Pancreas (tissue), 10 donors: ENCODE data around the gene XPOT. TPM values are rescaled to one million over a fixed set of nuclear protein-coding genes. Genes with fewer than 3 reads are reported as not detected.
"Not testable (repeated sequence)": the region's sequence is repeated elsewhere in the genome, so short reads cannot be mapped to it uniquely, and the experiment has no call there.

Experiments used
- ATAC-seq, 4 donors: fragments of 200-7000 bp; cut with Tn5 transposase; one replicate each; pipeline versions ENCODE4 v1.8.0 to v1.9.1; 2020; ENCODE audit warnings: mild to moderate bottlenecking in 4 of 4, moderate library complexity in 4 of 4
- DNase-seq, 6 donors: peaks; one replicate each; pipeline ENCODE4 v3.0.0-alpha.2; 2020
- FAIRE-seq: peaks from 2 replicates; lab custom pipeline; 2012; peaks lifted over from hg19 to GRCh38; lab: Jason Lieb, UNC
- H3K27ac ChIP-seq, 4 donors: fragments of 200-600 bp; sonication (generic); 1 replicate in 3 of 4; 2 replicates in 1 of 4; pipeline versions ENCODE4 v1.5.0 to v1.8.0; 2020
- H3K27me3 ChIP-seq, 4 donors: fragments of 200-600 bp; one replicate each; pipeline ENCODE4 v1.8.0; 2021
- H3K36me3 ChIP-seq, 3 donors: fragments of 200-600 bp; sonication (generic) in 1 of 3; one replicate each; pipeline versions ENCODE4 v1.5.0 to v1.8.0; 2020 to 2021
- H3K4me1 ChIP-seq, 3 donors: fragments of 200-600 bp; one replicate each; pipeline ENCODE4 v1.8.0; 2021
- H3K4me3 ChIP-seq, 4 donors: fragments of 200-600 bp; sonication (generic) in 2 of 4; one replicate each; pipeline versions ENCODE4 v1.5.0 to v1.8.0; 2020 to 2021
- H3K9me3 ChIP-seq, 4 donors: fragments of 200-600 bp; one replicate each; pipeline ENCODE4 v1.8.0; 2021
- WGBS, 2 donors: extraction: QIAGEN DNeasy Blood & Tissue Kit; methylation state at CpG; one replicate each; pipeline ENCODE4 v1.1.7; 2013; 5-methylcytosine and 5-hydroxymethylcytosine counted together
- intact Hi-C, 3 donors: fragments of 100-400 bp; cut with DNase I; formaldehyde crosslinking; loops; one replicate each; pipeline versions ENCODE4 v1.11.1 to v1.14.2; 2022
- polyA plus RNA-seq, 2 donors: library from polyadenylated mRNA; stranded (reverse); fragments of 200-250 nt; gene quantifications; one replicate each; pipeline ENCODE4 v1.2.3, GENCODE V29; 2013
- total RNA-seq, 6 donors: library from RNA; stranded (reverse); fragmentation: NEBNext Ultra II Directional in 4 of 6; extraction: Animal tissue kit (Norgen Biotek cat#: 25700) in 4 of 6; gene quantifications; one replicate each; pipeline versions ENCODE4 v1.2.1 to v1.2.4, GENCODE V29; 2021 to 2023
- TF ChIP-seq, protein P1 (sequence below), 4 donors: fragments of 200-600 bp; sonication (generic) in 3 of 4; IDR thresholded peaks; one replicate each; pipeline versions ENCODE4 v1.5.0 to v1.8.0; 2021; ENCODE audit warnings: antibody characterized with exemption in 4 of 4
- donor health status: healthy with polysubstance abuse.
- donor health status: DM: no; HTN: no; CAD: no; lungs with moderate emphysema.
- donor health status: DM: no; HTN: no; CAD: no.
- donor health status: control.
- donor health status: control.
- donor health status: Bipolar disorder and iron deficiency.
- donor health status: DM: yes; HTN: yes; CAD: no.
- donor health status: DM: no; HTN: no; CAD: no.
- donor health status: DM: no; HTN: no; CAD: no.
- donor health status: DM: yes; HTN: yes; CAD: no.

Gene XPOT, protein sequence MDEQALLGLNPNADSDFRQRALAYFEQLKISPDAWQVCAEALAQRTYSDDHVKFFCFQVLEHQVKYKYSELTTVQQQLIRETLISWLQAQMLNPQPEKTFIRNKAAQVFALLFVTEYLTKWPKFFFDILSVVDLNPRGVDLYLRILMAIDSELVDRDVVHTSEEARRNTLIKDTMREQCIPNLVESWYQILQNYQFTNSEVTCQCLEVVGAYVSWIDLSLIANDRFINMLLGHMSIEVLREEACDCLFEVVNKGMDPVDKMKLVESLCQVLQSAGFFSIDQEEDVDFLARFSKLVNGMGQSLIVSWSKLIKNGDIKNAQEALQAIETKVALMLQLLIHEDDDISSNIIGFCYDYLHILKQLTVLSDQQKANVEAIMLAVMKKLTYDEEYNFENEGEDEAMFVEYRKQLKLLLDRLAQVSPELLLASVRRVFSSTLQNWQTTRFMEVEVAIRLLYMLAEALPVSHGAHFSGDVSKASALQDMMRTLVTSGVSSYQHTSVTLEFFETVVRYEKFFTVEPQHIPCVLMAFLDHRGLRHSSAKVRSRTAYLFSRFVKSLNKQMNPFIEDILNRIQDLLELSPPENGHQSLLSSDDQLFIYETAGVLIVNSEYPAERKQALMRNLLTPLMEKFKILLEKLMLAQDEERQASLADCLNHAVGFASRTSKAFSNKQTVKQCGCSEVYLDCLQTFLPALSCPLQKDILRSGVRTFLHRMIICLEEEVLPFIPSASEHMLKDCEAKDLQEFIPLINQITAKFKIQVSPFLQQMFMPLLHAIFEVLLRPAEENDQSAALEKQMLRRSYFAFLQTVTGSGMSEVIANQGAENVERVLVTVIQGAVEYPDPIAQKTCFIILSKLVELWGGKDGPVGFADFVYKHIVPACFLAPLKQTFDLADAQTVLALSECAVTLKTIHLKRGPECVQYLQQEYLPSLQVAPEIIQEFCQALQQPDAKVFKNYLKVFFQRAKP
- total RNA-seq (10 to 100 TPM; 24.9 to 76.1 (median 30.2) TPM), polyA plus RNA-seq (10 to 100 TPM; 10.7 to 18.4 TPM)

DNA sequence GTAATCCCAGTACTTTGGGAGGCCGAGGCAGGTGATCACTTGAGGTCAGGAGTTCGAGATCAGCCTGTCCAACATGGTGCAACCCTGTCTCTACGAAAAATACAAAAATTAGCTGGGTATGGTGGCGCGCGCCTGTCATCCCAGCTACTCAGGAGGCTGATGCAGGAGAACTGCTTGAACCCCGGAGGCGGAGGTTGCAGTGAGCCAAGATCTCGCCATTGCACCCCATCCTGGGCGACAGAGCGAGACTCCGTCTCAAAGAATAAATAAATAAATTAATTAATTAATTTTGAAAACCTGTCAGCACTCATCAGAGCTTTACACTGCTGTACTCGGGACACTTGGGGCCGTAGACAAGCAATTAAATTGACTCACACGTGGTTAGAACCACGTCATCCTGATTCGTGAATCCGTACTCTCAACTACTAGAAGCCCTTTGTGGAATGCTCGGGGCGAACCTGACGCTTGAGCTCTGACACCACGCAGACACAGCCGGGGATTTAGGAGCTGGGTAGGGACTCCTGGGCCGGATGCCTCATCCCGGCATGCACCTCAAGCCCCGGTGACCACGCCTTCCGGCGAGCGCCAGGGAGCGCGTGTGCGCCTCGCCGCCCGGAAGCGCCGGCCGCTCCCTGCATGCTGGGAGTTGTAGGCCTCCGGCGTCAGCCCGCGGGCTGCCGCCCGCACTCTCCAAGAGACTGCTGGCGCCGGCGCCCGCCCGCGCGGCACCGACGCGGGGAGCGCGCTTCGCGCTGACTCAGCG lies at the start of gene XPOT:
Gene XPOT, plus strand, starts transcription at position 686 of the 763 bp plus-strand sequence. CDS start 5,644 bp downstream, outside the sequence.
- DNase-seq: peak; percentile 94 to 97 (median 96)
- no peaks in the 10 kb centered on the region for H3K9me3 ChIP-seq
- peak within 1 kb of the TSS; percentile 84 to 99 (median 97) for H3K27ac ChIP-seq
- H3K4me1 ChIP-seq: peaks cover 0 to 12% (median 10%) of the 10 kb centered on the region in 3 donors
- no peaks in the 10 kb centered on the region for H3K36me3 ChIP-seq
- H3K27me3 ChIP-seq: no peaks in the 10 kb centered on the region
- intact Hi-C loops: no loop called here
- 11 to 15% methylated on average over 45 to 60 of the region's 60 CpGs for WGBS, 2 donors
- ATAC-seq: peak; percentile 91 to 96 (median 92)
- TF ChIP-seq, protein P1, sequence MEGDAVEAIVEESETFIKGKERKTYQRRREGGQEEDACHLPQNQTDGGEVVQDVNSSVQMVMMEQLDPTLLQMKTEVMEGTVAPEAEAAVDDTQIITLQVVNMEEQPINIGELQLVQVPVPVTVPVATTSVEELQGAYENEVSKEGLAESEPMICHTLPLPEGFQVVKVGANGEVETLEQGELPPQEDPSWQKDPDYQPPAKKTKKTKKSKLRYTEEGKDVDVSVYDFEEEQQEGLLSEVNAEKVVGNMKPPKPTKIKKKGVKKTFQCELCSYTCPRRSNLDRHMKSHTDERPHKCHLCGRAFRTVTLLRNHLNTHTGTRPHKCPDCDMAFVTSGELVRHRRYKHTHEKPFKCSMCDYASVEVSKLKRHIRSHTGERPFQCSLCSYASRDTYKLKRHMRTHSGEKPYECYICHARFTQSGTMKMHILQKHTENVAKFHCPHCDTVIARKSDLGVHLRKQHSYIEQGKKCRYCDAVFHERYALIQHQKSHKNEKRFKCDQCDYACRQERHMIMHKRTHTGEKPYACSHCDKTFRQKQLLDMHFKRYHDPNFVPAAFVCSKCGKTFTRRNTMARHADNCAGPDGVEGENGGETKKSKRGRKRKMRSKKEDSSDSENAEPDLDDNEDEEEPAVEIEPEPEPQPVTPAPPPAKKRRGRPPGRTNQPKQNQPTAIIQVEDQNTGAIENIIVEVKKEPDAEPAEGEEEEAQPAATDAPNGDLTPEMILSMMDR (IDR thresholded peaks at IDR 0.05): no peak
- no peak for FAIRE-seq
- H3K4me3 ChIP-seq: peak within 1 kb of the TSS; percentile 45 to 99 (median 94)

DNA sequence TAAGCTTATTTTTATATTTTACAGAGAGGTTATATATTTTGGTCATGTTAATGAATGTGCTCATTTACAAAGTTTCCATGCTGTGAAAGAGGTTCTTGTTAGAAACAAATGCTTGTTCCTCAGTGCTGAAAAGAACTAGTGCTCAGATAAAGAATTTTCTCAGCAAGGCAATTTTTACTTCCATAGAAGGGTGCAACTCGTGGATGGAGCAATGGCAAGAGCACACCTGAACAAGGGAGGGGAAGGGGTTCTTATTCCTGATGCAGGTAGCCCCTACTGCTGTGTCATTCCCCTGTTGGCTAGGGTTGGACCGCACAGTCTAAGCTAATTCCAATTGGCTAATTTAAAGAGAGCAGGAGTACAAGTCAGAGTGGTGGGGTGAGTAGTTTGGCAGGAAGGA lies 48.0 kb upstream of the XPOT start:
- DNase-seq, H3K4me1 ChIP-seq, intact Hi-C loops, H3K27ac ChIP-seq, ATAC-seq, H3K27me3 ChIP-seq, FAIRE-seq, H3K36me3 ChIP-seq, H3K4me3 ChIP-seq, H3K9me3 ChIP-seq: not testable (repeated sequence)
- WGBS, 2 donors: 77 to 80% methylated on average over 2 of the region's 2 CpGs

DNA sequence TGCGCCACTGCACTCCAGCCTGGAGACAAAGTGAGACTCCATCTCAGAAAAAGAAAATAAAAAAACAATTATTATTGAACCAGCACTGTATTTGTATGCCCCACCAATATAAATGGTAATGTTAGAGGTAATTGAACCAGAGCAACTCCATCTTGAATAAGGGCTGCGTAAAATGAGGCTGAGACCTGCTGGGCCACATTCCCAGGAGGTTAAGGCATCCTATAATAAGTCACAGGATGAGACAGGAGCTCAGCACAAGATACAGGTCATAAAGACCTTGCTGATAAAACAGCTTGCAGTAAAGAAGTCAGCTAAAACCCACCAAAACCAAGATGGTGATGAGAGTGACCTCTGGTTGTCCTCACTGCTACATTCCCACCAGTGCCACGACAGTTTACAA lies 43.0 kb upstream of the XPOT start:
- H3K27ac ChIP-seq, H3K4me3 ChIP-seq, H3K36me3 ChIP-seq, intact Hi-C loops, ATAC-seq, DNase-seq, H3K9me3 ChIP-seq, H3K27me3 ChIP-seq, H3K4me1 ChIP-seq, FAIRE-seq: not testable (repeated sequence)
- WGBS, 2 donors: 92 to 93% methylated on average over 3 of the region's 3 CpGs

DNA sequence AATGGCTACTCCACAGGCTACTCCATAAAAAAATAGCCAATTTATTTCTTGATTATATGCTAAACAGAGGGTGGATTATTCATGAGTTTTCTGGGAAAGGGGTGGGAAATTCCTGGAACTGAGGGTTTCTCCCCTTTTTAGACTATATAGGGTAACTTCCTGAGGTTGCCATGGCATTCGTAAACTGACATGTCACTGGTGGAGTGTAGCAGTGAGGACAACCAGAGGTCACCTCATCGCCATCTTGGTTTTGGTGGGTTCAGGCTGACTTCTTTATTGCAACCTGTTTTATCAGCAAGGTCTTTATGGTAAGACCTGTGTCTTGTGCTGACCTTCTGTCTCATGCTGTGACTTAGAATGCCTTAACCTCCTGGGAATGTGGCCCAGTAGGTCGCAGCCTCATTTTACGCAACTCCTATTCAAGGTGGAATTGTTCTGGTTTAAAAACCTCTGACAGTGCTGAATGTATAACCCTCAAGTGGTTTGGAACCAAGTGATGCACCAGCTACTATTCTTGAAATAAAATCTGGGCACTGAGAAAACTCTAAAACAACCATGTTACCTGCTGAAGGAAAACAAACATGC lies 41.4 kb upstream of the XPOT start:
- TF ChIP-seq, protein P1 (IDR thresholded peaks at IDR 0.05): no peak
- DNase-seq (no peak), FAIRE-seq (no peak), ATAC-seq (no peak)
- Histone ChIP-seq H3K36me3 (no peaks in the 10 kb centered on the region), H3K27me3 (no peaks in the 10 kb centered on the region), H3K27ac (no peak overlapping the region), H3K4me1 (no peaks in the 10 kb centered on the region), H3K4me3 (no peak overlapping the region), H3K9me3 (no peaks in the 10 kb centered on the region)
- 89 to 91% methylated on average over 4 of the region's 4 CpGs for WGBS, 2 donors
- intact Hi-C loops: no loop called here

DNA sequence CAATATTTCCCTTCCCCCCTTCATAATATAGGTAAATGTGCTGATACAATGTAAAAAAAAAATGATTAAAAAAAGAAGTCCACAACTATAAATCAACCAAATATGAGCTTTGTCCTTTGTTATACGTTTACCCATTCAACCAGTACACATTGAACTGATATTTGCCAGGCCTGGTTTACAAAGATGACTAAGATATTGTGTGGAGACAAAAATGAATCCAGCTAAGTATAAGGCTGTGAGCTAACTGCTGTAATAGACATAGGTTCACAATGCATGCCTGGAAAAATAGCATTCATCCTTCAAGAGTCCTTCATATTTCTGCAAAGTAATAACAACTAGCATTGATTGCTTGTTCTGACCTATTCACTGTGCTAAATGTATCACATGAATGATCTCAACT lies 20.5 kb upstream of the XPOT start:
- TF ChIP-seq, protein P1 (IDR thresholded peaks at IDR 0.05): no peak
- H3K9me3 ChIP-seq: no peaks in the 10 kb centered on the region
- no peak overlapping the region for H3K4me3 ChIP-seq
- no peaks in the 10 kb centered on the region for H3K4me1 ChIP-seq
- 73 to 85% methylated on average over 1 of the region's 1 CpG for WGBS, 2 donors
- H3K27me3 ChIP-seq: no peaks in the 10 kb centered on the region
- intact Hi-C loops: no loop called here
- FAIRE-seq: no peak
- no peaks in the 10 kb centered on the region for H3K36me3 ChIP-seq
- no peak overlapping the region for H3K27ac ChIP-seq
- no peak for DNase-seq
- no peak for ATAC-seq
